ENCODE measurements around the gene VWCE. TPM values are rescaled to one million over a fixed set of nuclear protein-coding genes. Genes with fewer than 3 reads are reported as not detected.
"Not testable (repeated sequence)": the region's sequence is repeated elsewhere in the genome, so short reads cannot be mapped to it uniquely, and the experiment has no call there.

Gene VWCE
- polyA plus RNA-seq, 12 donors = 3.5 to 9.0 (median 5.2) TPM; not detected in 2

DNA sequence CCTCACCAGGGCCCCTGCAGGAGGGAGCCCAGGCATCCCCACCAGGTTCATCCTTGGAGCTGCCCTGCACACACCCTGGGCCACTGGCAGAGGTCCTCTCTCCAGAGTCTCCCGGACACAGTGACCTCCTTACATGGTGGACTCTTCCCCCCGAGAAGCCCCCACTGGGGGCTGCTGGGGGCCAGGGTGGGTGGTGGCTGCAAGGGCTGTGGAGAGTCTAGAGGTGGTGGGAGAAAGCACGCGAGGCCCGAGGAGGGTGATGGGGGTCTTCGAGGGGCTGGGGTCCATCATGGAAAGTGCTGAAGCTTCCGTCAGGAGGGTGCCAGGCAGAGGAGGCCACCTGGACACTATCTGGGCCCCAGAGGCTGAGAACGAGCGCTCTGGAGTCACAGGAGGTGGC lies 36.6 kb downstream of the VWCE start:
- DNase-seq = no peak

- DNase-seq = no peak
These were observed 38.2 kb downstream of the VWCE start for GRCh38 chr11:61256710-61257482.

DNA sequence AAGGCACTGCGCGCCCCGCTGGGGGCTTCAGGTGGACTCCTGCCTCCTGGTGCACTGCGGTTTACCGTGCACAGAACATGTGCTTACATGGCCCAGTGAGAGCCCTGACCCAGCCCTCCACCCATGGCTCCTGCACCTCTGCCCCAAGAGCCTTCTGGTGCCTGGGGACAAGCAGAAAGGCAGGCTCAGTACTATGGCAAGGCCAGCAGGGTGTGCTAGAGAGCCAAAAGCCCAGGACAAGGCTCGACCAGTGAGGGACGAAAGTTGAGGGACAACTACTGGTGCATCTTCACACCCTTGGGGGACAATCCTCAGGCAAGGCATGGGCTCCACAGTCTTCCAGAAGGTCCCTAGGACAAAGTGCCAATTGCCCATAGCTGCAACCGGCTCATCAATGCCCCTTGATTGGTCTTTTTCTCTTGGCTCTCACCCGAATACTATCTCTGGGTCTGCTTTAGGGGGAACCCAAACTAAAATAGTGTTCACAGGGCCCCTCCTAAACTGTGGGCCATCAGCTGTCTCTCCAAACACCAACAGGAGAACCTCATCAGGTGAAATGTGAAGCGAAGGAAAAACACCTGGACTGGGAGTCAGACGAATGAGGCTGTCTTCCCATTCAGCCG lies 40.6 kb downstream of the VWCE start:
- peak; percentile 24 for DNase-seq

DNA sequence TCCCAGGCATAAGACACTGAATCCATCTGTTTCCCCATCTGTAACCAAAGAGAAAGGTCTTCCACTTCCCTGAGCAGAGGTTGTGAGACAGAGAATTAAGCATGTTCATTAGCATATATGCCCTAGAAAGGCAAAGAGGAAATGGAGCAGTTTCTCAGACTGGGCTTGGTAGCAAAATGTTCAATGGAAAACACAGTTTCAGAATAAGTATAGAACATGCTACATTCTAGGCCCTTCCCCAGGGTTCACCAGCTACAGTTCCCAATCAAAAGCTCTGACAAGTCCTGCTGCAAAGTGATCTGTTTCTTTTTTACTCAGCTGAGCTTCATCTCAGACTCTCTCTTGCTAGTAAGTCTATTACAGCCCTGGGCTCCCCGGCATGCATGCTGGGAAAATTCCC lies 42.8 kb downstream of the VWCE start:
- not testable (repeated sequence) for DNase-seq

- peak; percentile 67 for DNase-seq
These were observed 44.0 kb downstream of the VWCE start for GRCh38 chr11:61250796-61251765.

DNA sequence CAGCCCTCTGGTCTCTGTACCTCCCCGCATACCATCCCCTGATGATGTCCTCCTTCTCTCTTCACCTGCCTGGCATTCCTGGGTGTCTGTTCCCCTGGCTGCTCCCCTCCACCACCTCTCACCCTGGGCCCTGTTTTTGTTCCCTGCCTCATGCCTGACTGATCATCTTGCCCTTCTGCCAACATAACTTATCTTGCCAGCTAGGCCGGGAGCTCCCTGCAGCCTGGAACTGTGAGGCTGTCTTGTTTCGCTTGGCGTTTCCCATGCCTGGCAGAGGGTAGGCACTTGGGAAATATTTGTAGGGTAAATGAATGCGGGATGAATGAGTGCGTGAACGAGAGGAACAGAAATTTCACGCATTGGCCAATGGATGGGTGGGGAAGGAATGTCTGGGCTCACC lies 45.9 kb downstream of the VWCE start:
- not testable (repeated sequence) for DNase-seq

DNA sequence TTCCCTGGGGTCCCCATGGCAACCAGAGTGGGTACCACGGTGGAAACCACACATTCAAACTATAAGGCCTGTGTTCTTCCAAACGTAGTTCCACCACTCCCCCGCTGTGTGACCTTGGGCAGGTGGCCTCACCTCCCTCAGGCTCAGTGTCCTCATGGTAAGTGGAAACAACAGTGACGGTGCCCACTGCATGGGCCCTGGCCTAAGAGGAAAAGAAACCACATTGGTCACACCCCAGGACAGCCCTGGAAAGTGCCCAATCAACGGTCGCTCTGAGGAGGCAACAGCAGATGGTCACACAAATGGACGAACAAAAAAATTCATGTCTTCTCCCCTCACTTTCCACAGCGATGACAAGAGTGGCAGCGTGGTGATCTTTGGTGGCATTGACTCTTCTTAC lies 47.0 kb downstream of the VWCE start:
- DNase-seq = not testable (repeated sequence)

GRCh38 chr11:61245284-61245964 lies 49.7 kb downstream of the VWCE start:
- not testable (repeated sequence) for DNase-seq

DNA sequence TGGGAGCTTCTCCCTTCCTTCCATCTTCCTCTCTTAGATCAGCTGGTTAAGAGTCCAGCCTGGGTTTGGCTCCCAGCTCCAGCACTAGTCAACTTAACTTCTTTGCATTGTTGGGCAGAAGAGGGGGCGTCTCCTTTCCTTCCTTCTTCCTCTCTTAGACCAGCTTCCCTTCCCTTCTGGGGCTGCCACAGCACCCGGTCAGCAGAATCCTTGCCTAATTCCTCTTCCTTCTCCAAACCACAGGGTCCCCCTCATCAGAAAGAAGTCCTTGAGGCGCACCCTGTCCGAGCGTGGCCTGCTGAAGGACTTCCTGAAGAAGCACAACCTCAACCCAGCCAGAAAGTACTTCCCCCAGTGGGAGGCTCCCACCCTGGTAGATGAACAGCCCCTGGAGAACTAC lies 53.6 kb downstream of the VWCE start:
- DNase-seq = not testable (repeated sequence)

DNA sequence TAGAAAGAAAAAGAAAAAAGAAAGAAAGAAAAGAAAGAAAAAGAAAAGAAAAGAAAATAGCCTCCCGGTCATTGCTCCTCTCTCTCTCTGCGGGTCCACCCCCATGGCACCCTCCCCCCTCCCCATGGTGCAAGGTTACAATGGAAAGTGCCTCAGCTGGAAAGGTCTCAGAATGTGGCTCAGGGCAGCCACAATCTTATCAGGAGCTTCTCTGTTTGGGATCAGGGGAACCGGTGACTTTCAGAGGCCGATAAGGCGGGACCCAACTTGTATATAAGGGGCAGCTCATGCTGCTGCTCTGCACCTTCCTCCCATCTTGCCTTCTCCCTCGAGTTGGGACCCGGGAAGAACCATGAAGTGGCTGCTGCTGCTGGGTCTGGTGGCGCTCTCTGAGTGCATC lies 54.2 kb downstream of the VWCE start, which contains the start of gene PGA5:
TSS of gene PGA5 (plus strand) at position 301 of the 400 bp plus-strand sequence. CDS start at position 353, 52 bp downstream.
- not testable (repeated sequence) for DNase-seq

DNA sequence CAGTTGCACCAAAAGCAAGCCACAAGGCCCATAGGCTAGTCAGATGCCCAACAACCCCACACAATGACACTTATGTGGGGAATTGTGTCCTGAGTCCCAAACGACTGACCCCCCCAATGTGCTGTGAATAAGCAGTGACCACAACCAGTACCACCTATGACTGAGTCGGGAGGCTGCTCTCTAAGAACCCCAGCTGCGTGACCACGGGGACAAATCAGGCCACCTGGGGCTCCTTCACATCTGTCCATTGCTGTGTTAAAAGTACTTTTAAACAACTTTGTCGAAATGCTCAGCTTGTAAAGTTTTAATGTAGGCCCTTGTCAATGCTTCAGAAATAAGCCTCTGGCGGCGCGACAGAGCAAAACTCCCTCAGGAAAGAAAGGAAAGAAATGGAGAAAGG lies 54.8 kb downstream of the VWCE start:
- DNase-seq = not testable (repeated sequence)

- not testable (repeated sequence) for DNase-seq
These were observed 58.0 kb downstream of the VWCE start for GRCh38 chr11:61237130-61237529.

- not testable (repeated sequence) for DNase-seq
These were observed 62.5 kb downstream of the VWCE start for GRCh38 chr11:61232548-61233145.

DNA sequence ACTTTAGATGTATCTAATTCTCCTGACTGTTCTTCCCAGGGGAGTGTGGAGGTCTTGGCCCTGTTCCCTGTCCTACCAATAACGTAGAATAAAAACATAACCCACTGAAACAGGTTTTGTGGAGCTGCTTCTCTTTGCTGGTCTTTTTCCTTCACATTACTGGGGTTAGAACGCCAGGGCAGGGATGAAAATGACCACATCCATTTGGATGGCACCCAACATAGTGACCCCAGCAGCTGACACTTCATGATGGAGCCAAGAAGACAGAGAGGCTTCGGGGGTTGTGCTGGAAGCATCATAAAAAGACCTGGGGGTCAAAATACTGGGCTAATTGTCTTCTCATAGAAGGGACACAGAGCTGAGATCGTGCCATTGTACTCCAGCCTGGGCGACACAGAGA lies 63.5 kb downstream of the VWCE start:
- DNase-seq = not testable (repeated sequence)

GRCh38 chr11:61231033-61231432 lies 64.1 kb downstream of the VWCE start:
- not testable (repeated sequence) for DNase-seq

DNA sequence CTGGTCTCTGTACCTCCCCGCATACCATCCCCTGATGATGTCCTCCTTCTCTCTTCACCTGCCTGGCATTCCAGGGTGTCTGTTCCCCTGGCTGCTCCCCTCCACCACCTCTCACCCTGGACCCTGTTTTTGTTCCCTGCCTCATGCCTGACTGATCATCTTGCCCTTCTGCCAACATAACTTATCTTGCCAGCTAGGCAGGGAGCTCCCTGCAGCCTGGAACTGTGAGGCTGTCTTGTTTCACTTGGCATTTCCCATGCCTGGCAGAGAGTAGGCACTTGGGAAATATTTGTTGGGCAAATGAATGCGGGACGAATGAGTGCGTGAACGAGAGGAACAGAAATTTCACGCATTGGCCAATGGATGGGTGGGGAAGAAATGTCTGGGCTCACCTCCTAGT lies 65.7 kb downstream of the VWCE start:
- not testable (repeated sequence) for DNase-seq

DNA sequence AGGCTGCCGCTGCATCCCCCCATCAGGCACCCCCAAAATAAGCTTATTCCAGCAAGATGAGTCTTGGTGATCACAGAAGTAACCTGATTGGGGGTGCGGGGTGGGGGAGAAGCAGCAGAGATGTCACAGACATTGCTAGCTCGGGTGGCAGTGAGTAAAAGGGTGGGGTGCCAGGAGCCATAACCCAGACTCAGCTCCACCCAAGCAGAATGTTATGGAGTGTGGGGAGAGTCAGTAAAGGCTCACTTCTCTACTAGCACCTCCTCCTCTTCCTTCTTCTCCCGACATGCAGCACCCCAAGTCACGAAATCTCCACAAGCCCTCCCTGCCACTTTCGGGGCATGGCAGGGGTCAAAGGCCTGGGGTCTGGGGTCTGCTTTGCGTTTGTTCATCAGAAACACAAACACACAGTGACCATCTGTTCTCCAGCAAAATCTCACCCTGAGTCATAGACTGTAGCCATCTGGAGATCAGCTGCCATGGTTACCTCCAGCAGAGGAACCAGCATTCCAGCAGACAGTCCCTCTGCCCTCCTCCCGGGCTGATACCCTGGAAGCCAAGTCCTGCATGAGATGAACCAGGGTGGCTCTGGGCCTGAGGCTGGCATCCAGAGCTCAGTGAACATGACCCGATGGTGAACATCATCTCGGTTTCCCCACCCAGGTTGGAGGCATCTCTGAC lies 68.5 kb downstream of the VWCE start:
- DNase-seq = not testable (repeated sequence)

DNA sequence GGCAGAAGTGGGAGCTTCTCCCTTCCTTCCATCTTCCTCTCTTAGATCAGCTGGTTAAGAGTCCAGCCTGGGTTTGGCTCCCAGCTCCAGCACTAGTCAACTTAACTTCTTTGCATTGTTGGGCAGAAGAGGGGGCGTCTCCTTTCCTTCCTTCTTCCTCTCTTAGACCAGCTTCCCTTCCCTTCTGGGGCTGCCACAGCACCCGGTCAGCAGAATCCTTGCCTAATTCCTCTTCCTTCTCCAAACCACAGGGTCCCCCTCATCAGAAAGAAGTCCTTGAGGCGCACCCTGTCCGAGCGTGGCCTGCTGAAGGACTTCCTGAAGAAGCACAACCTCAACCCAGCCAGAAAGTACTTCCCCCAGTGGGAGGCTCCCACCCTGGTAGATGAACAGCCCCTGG lies 72.4 kb downstream of the VWCE start:
- not testable (repeated sequence) for DNase-seq

GRCh38 chr11:61222047-61222446 lies 73.1 kb downstream of the VWCE start, which contains the start of gene PGA4:
TSS of gene PGA4 (plus strand) at chr11:61222347. CDS start at chr11:61222401, 54 bp downstream.
- DNase-seq = not testable (repeated sequence)

DNA sequence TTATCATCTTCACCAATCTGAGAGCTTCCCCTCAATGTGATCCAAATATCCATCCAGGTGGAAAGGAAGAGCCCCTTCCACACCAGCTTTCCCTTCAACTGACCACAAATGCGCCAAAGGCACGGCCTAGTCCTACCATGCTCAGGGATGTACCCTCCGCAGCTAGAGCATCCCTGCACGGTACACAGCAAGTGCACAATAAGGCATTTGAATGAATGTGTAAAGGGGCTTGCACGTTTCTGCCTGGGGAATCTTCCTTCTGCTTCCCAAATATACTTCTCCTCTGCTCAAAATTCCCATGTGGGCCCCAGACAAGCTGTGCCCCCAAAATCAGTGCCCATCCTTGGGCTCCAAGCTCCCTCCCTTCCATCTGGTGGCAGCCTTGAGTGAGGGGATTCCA lies 76.1 kb downstream of the VWCE start:
- not testable (repeated sequence) for DNase-seq
